NCI-H1048 (cell line): ENCODE measurements around the gene MIDN.
"Not testable (repeated sequence)": the region's sequence is repeated elsewhere in the genome, so short reads cannot be mapped to it uniquely, and the experiment has no call there.

Source experiments
- DNase-seq: peaks from one replicate; lab custom pipeline; 2025; lab: John Stamatoyannopoulos, UW

MIDN gene

DNA sequence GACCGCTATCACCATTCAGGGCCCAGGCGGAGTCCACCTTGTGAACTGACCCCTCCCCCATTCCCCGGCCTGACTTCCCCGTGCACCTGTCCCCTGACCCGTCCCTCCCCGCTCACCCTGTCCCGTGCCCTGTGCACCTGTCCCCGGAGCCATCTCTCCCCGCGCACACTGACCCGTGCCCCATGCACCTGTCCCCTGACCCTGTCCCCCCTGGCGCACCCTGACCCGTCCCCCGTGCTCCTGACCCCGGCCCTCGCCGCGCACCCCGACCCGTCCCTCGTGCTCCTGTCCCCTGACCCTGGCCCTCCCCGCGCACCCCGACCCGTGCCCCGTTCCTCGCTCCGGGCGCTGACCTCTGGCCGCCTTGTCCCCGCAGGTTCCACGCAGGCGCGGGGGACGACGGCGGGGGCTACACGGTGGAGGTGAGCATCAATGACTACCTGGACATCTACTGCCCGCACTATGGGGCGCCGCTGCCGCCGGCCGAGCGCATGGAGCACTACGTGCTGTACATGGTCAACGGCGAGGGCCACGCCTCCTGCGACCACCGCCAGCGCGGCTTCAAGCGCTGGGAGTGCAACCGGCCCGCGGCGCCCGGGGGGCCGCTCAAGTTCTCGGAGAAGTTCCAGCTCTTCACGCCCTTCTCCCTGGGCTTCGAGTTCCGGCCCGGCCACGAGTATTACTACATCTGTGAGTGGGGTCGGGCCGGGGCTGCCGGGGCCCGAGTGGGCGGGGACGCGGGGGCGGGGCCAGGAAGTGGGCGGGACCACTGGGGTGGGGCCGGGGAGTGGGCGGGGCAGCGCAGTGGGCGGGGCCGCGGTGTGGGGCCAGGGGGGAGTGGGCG lies 47.0 kb downstream of the MIDN start:
- no peak for DNase-seq

DNA sequence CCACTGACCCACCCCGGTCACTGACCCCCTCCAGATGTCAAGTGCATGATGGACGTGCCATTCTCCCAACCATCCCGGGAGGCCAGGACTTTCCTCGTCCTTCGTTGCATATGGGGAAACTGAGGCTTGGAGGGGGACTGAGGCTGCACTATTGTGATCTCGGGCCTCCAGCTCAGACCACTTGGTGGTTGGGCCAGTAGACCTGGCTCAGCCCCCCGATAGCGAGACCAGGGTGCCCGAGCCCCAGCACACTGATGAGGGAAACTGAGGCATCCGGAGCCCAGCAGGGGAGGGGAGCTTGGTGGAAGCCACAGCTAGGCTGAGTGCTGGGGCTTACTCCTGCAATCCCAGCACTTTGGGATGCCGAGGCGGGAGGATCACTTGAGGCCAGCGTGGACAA lies 47.7 kb downstream of the MIDN start:
- DNase-seq, result no peak

DNA sequence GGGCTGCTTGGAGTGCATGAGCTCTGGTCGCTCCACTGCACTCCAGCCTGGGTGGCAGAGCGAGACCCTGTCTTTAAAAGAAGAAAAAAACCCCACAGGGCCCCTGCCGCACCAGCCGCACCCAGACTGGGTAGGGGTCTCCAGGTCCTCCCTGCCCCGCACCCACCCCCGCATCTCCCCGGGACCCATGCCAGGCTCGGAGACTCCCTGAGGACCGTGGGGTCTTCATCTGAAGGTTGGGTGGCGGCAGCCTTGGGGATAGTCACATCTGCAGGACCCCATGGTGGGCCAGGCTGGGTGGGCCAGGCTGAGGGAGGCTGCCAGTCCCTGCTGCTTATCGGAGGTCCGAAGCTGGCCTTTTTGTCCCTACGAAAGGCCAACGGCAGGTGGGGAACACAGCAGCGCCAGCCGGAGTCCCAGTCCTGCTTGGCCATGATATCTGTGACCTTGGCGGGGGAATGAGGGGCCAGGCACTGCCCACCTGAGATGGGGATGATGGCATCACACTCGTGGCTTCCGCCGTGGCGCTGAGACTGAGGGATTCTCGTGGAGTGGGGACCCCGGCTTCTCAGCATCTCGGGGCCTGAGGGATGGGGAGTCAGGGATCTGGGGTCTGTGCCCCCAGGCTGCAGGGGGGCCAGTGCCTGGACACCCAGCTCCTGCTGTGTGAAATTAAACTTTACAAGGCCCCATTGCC lies 48.3 kb downstream of the MIDN start:
- DNase-seq, result no peak

DNA sequence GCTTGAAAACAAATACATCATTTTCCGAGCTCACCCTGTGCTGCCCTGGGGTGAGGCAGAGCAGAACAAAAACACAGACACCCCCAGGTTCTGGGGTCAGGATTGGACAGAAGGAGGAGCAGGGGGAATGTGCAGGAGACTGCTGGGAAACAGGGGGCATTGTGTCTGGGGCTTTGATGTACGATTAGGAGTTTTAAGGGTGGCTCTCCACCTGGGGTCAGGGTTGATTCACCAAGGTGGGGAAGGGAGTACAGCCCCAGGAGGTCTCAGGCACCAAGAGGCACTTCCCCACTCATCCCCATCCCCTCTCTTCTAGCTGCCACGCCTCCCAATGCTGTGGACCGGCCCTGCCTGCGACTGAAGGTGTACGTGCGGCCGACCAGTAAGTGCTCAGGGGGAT lies 49.9 kb downstream of the MIDN start:
- no peak for DNase-seq

DNA sequence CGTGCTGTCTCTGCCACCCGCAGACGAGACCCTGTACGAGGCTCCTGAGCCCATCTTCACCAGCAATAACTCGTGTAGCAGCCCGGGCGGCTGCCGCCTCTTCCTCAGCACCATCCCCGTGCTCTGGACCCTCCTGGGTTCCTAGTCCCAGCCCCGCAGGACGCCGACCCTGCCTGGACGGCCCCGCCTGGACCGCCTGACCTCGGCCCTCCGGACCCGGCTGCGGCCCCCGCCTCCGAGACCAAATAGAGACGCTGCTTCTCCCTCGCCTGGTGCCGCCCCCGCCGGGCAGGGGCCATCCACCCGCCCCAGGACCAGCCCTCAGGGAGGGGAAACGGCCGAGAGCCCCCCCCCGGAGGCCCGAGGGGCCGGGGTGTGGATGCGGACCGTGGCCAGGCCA lies 51.4 kb downstream of the MIDN start:
- DNase-seq, result no peak

DNA sequence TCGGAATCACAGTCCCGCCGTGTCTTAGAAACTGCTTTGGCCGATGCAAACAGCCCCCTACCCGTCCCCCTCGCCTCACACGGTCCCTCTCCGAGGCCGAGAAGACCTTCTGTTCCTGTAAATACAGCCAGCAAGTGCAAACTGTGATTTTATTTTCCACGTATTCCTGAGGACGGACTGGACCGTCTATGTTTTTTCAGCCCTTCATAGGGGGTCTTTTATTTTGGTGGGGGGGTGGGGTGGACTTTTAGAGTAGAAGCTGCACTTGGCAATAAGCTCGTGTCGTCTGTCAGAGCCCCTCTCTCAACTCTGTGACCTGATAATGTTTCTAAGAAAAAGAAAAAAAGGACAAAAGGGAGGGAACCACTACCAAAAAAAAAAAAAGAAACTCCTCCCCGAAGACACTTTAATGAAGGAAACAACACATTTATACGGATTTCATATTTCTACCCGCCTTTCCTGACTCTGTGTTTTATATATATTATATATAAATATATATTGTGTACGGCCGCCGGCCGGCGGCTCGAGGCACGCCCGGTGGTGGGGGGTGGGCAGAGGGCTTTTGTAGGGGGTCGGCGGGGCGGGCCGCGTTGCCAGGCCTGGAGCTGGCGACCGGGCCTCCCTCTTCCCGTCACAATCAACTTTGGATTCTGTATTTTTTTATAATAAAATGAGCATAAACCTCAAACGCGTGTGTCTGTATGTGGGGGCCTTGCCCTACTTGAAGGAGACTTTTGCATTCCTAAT lies 52.5 kb downstream of the MIDN start:
- DNase-seq, result no peak

DNA sequence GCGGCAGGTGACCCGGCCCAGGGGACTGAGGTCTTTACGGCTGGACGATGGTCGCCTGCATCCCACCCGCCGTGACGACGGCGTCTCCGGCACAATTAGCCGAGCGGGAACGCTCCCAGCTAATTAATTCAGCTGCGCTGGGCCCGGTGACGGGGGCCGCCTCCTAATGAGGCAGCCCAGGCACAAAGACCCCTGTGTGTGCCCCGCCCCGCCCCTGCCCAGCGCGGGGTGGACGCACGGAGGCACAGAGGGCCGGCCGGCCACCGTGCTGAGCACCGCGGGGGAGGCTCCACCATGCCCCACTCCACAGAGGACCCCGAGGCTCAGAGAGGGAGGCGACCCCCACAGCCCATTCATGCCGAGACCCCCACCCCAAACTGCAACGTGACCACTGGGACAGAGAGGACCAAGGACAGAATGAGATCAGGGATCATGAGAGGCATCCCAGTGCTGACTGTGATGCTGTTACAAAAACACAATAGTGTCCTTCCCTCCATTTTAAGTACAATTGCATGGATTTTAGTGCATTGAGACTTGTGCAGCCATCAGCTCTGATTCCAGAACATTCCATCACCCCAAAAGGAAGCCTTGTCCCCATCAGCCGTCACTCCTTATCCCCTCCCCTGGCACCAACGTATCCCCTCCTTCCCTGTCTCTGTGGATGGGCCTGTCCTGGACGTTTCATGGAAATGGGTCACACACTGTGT lies 54.3 kb downstream of the MIDN start:
- no peak for DNase-seq

DNA sequence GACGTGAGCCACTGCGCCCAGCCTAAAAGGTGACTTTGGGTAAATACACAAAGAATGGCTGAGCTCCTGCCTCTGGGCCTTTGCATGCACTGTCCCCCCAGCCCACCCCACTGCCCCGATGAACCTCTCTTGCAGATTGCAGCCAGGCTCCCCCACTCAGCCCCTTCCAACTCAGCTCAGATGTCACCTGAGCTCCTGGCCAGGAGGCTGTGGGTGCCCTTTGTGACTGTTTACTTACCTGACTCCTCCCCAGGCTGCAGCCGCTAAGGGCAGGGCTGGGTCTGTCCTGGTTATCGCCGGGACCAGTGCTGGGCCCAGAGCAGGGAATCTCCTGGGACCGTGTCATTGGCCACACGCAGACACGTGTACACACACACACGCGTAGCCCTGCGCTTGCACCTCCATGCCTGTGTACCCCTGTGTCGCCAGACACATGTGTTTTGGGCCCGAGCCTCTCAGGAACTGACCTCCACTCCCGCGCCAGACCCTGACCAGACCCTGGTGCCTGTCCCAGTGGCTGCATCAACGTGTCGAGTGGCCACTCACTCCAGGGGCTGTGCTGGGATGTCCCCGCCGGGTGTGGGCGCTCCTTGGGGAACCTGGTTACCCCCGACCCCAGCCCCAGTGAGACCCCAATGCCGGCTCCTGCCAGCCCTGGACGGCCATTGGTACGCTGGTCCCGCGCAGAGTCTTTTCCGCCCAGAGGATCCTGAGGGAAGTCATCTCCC lies 56.0 kb downstream of the MIDN start:
- no peak for DNase-seq

DNA sequence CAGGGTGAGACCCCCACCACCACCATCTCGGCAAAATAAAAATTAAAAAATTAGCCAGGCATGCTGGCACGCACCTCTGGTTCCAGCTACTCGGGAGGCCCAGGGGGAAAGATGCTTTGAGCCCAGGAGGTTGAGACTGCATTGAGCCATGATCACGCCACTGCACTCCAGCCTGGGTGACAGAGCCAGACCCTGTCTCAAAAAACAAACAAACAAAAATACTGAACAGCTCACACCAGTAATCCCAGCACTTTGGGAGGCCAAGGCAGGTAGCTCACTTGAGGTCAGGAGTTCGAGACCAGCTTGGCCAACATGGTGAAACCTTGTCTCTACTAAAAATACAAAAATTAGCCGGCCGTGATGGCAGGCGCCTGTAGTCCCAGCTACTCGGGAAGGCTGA lies 57.0 kb downstream of the MIDN start:
- not testable (repeated sequence) for DNase-seq

DNA sequence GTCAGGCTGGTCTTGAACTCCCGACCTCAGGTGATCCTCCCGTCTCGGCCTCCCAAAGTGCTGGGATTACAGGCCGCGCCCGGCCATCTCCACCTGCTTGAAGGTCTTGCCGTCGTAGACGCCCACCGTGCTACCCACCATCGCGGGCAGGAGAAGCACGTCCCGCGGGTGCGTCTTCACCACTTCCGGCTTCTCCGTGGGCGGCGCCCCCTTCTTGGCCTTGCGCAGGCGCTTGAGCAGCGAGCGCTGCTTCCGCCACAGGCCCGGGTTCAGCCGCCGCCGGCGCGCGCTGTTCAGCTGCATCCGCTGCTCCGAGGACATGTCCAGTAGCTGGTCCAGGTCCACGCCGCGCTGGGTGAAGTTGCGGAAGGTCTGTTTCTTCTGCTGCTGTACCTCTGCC lies 58.9 kb downstream of the MIDN start:
- DNase-seq, result peak; percentile 29

DNA sequence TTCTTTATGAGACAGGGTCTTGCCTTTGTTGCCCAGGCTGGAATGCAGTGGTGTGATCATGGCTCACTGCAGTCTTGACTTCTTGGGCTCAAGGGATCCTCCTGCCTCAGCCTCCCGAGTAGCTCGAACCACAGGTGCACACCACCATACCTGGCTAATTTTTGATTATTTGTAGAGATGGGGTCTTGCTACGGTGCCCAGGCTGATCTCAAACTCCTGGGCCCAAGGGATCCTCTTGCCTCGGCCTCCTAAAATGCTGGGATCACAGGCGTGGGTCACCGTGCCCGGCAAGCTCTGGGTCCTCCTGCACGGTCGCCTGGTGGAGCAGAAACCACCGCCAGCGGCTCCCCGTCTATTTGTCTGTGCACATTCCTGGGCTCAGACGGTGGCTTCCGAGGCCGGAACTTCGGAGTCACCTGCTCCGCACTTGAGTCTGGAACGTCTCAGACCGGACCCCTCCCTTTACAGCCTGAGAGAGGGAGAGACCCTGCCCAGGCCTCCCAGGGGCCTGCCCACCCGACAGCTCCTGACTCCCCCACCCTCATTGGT lies 59.4 kb downstream of the MIDN start:
- DNase-seq, result no peak

DNA sequence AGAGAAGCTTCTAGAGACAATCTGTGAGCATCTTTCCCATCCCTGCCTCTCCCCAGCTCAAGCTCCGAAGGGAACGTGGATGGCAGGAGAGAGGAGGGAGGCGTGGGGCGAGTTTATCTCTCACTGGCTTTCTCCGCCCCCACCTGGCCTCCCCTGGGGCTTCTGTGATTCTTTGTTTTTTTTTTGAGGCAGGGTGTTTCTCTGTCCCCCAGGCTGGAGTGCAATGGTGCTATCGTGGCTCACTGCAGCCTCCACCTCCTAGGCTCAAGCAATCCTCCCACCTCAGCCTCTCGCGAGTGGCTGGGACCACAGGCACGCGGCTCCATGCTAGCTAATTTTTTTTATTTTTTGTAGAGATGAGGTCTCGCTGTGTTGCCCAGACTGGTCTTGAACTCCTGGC lies 60.3 kb downstream of the MIDN start:
- DNase-seq, result no peak
